ENCODE measurements around the gene AAR2.

AAR2 gene

GRCh38 chr20:36261389-36262105 is 25.3 kb downstream of the AAR2 start:
- no peak for DNase-seq

DNA sequence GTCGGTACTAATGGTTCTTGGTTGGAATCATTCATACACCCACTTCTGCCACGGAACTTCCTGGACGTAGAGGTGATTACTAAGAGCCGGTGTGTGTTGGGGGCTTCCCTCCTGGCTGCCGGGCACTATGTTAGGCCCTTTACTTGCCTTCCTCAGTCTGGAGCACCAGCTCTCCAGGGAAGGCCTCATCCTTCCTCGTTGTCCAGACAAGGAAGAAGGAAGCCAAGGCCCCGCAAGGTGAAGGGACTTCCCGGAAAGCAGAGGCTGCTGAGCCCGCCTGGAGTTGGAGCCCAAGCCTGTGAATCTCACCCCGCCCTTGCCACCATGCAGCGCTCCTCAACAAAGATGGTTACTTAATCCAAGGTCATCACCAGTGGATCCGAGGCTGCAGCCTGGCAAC is 26.2 kb downstream of the AAR2 start:
- DNase-seq: no peak

DNA sequence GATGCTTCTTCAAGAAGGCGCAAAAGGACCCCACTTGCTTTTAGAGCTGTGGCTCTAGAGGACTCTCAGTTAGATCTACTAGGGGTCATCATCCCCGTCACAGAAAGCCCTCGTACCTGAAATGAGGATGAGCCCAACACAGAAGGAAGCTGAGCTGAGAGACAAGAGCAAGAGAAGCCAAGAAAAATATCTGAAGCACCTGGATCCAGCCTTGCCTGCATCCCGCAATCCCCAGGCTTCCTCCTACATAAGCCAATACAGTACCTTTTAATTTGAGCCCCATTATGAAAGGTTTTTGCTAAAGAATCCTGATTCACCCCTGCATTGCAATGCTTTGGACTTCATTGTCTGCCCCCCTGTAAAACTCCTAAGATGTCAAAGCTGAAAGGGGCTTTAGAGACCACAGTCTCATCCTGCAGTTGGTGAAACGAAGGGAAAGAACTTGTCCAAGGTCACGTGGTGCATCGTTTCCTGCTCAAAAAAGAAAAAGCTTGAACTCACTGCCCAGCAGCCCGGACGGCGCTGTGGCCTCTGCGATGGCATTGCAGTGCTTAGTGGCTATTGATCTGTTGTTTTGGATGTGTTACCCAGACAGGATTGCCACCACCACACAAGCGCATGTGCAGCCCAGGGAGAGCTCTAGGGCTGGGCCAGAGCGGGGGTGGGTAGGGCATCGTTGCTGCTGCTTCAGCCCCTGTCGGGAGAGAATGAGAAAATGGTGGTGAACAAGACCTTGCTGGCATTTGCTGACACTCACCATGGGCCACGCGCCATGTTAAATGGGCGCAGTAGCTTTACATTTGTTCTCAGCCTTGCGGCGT is 28.4 kb downstream of the AAR2 start:
- no peak for DNase-seq

GRCh38 chr20:36266189-36266588 is 29.9 kb downstream of the AAR2 start:
- DNase-seq: no peak

DNA sequence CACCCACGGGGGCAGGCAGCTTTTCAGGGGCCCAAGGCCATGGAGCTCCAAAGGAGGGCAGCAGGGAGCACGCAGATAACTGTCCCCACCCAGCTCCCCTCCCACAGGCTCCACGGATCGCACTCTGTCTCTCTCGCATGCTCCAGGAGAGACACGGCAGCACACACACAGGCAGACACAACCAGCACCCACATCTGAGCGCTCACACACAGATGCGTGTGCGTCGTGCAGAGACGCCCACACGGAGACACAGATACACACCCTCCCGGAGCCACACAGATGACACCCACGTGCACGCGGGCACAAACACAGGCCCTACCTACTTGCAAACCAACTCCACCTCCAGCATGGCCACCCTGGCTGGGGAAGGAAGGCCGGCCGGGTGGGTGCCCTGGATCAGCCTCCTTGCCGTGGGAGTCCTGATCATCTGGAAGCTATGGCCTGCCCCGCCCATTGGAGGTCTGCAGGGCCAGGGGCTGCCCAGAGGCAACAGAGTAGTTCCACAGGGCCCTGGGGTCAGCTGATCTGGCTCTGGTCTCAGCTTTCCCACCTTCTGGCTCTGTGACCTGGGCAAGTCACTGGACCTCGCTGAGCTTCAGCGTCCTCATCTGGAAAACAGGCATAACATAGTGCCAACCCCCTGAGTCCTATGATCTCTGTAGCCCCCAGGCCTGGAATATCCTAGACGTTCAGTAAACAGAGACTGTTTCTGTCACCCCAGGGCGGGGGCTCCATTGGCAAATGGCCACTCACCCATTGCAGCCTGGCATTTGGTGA is 31.5 kb downstream of the AAR2 start:
- no peak for DNase-seq

- no peak for DNase-seq
Measured at GRCh38 chr20:36268440-36269342, 32.4 kb downstream of the AAR2 start.

GRCh38 chr20:36269507-36269906 is 33.2 kb downstream of the AAR2 start:
- DNase-seq: no peak

DNA sequence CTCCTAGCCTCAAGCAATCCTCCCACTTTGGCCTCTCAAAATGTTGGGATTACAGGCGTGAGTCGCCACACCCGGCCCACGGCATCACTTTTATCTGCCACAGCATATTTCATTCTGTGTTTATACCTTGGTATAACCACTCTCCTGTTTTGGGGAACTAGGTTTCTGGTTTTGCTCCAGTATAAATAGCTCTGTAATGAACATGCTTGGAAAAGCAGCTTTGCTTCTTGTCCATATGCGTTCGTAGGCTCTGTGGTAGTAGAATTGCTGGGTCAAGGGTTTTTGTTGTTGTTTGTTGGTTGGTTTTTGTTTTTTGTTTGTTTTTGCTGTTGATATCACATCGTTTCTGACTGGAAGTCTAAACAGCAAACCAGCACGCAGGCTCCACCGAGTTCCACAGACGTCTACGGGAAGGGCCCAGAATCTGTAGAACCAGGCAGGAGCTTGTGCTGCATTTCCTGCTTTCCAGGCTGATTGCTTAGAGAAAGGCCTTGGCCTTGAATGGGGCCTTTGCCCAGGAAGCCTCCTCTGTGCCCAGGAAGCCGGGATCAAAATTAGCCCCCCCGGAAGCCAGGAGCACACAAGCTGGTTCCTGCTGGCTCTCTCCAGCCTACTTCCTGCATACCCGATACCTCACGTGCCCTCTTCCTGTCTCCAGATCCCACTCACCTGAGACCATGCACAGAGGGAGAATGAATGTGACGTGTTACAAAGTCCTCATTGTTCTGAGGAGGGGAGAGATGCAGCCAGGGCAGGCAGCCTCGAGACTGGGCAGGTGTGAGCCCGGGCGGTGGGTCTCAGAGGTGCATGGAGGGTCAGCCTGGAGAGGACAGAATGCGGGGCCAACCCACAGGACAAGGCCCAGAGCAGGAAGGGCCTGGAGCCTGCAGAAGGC is 34.7 kb downstream of the AAR2 start:
- no peak for DNase-seq

DNA sequence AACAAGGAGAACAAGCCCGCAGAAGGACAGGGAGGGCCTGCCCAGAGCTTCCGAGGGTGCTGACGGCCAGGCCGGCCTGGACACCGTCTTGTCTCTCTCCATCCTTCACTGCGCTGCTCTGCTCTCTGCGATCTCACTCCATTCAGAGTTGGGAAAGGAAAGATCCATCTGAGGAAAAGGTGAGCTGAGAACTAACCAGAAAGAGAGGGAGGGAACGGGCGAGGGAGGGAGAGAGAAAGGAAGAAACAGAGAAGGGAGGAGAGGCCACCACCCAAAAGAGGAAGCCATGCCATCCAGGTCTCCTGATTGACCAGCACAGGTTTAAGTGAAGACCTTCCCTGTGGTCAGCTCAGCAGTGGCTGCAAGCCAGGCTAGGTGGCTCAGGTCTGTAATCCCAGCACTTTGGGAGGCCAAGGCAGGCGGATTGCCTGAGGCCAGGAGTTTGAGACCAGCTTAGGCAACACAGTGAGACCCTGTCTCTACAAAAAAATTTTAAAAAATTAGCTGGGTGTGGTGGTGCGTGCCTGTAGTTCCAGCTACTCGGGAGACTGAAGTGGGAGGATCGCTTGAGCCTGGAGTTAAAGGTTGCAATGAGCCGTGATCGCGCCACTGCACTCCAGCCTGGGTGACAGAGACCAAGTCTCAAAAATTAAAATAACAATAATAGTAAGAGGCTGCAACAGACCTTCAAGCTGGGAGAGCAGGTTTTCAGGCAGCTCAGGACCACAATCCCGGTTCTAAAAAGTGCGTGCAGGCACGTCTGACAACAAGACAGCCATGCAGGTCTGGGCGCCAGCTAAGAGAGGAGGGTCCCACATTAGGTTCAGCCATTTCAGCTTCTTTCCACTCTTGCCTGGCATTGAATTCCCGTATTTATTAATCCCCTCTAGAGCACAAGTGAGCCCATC is 35.6 kb downstream of the AAR2 start:
- DNase-seq: no peak

- DNase-seq: no peak
Measured at GRCh38 chr20:36272547-36273220, 36.4 kb downstream of the AAR2 start.

DNA sequence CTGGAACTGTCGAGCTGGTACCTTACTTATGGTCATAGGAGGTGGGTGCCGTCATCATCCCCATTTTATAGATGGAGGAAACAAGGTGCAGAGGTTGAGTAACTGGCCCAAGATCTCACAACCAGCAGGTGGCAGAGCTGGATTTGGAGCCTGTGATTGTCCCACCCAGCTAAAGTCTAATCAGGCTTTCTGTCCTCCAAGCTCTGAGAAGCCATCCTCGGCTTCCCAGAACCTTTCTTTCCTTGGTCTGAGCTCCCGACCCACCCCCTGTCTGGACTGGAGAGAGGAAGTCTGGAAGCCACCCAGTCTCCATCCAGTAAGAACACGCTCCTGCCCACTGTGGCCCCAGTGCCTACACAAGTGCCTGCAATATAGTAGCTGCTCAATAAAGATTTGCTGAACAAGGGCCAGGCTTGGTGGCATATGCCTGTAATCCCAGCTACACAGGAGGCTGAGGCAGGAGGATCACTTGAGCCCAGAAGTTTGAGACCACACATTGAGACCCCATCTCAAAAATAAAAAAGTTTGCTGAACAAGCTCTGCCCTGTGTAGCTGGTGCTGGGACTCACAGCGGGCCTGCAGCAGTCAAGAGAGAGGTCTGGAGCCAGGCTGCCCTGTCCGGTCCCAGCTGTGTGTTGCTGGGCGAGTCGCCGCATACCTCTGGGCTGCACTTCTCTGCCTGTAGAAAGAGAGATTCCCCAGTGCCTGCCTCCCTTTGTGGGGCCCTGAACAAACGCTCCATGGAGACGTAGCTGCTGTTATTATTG is 37.3 kb downstream of the AAR2 start:
- no peak for DNase-seq

DNA sequence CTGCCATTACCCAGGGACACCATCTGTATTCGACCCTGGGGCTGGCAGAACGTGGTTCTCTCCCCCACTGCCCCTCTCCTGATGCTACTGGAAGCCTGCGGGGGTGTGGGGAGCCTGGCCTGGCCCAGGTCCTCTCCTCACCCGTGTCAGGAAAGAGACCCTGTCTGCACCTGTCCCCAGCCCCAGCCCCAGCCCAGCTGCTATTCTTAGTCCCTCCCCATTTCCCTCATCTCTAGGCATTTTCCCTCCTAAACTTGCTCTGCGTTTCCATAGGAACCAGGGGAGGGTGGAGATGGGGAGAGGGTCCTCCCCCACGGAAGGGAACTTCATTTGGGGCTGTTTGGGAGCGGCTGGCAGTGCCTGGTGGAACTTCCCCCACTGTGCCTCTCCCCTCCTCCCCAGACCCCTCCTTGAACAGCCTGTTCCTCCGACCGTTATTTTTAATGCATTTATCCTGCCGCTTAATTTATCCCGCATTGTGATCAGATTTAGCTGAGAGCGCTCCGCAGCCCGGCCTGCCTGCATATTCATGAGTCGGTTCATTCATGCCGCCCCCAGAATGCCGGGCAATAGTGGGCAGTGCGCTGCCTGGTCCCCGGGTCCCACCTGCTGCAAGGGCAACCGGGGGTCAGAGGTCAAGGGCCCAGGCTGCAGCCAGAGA is 38.0 kb downstream of the AAR2 start:
- no peak for DNase-seq

DNA sequence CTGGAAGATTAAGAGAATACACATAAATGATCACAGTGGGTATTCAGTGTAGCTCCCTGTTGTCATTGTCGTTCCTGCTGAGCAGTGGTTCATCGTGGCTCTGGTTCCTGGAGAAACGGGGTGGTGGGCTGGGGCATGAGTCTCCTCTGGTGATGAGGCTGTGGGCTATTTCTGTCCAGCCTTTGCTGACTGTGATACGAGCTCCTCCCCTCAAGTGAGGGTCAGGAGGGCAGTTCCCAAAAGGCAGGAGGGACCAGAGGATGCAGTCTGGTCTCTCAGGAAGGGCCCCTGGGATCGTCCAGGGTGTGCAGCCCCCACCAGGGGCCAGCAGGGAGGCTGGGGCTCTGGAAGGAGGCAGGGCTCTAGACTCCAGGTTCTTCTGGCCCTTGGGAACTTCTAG is 38.7 kb downstream of the AAR2 start:
- no peak for DNase-seq

GRCh38 chr20:36275441-36276189 is 39.3 kb downstream of the AAR2 start:
- no peak for DNase-seq

GRCh38 chr20:36277546-36277945 is 41.3 kb downstream of the AAR2 start:
- no peak for DNase-seq

- DNase-seq: no peak
Measured at GRCh38 chr20:36279362-36279761, 43.1 kb downstream of the AAR2 start.

GRCh38 chr20:36279776-36280175 is 43.5 kb downstream of the AAR2 start:
- DNase-seq: no peak
